ENCODE data around the gene RIF1.
"Not testable (repeated sequence)": the region's sequence is repeated elsewhere in the genome, so short reads cannot be mapped to it uniquely, and the experiment has no call there.

Gene RIF1

GRCh38 chr2:151409601-151410484 is at the start of gene RIF1:
TSS of gene RIF1 (plus strand) at chr2:151409902. CDS start at chr2:151410424, 522 bp downstream.
- DNase-seq = peak; percentile 88

- DNase-seq = no peak
These were observed 47.9 kb upstream of the RIF1 start for GRCh38 chr2:151361674-151362370.

- no peak for DNase-seq
These were observed 46.0 kb upstream of the RIF1 start for GRCh38 chr2:151363709-151364108.

- DNase-seq = no peak
These were observed 42.1 kb upstream of the RIF1 start for GRCh38 chr2:151367571-151367970.

GRCh38 chr2:151374436-151374835 is 35.3 kb upstream of the RIF1 start:
- DNase-seq = peak; percentile 78

- no peak for DNase-seq
These were observed 30.5 kb upstream of the RIF1 start for GRCh38 chr2:151379169-151379568.

GRCh38 chr2:151380580-151381235 is 29.0 kb upstream of the RIF1 start:
- DNase-seq = no peak

- DNase-seq = no peak
These were observed 28.4 kb upstream of the RIF1 start for GRCh38 chr2:151381266-151381665.

- DNase-seq = no peak
These were observed 21.7 kb upstream of the RIF1 start for GRCh38 chr2:151388011-151388410.

- DNase-seq = no peak
These were observed 18.3 kb upstream of the RIF1 start for GRCh38 chr2:151391436-151391835.

- DNase-seq = no peak
These were observed 15.2 kb upstream of the RIF1 start for GRCh38 chr2:151394509-151394908.

GRCh38 chr2:151395509-151396374 is 14.0 kb upstream of the RIF1 start:
- no peak for DNase-seq

- no peak for DNase-seq
These were observed 9.7 kb upstream of the RIF1 start for GRCh38 chr2:151399981-151400380.

GRCh38 chr2:151401149-151401548 is 8.6 kb upstream of the RIF1 start:
- no peak for DNase-seq

GRCh38 chr2:151403914-151404313 is 5.8 kb upstream of the RIF1 start:
- DNase-seq = no peak

- DNase-seq = no peak
These were observed 4.3 kb upstream of the RIF1 start for GRCh38 chr2:151405376-151405775.

GRCh38 chr2:151407281-151407680 is 2.4 kb upstream of the RIF1 start:
- no peak for DNase-seq

GRCh38 chr2:151408788-151409600 is 708 bp upstream of the RIF1 start:
- no peak for DNase-seq

- peak; percentile 58 for DNase-seq
These were observed 758 bp downstream of the RIF1 start for GRCh38 chr2:151410485-151410834.

GRCh38 chr2:151417650-151418049 is 7.9 kb downstream of the RIF1 start:
- DNase-seq = no peak

GRCh38 chr2:151421681-151422080 is 12.0 kb downstream of the RIF1 start:
- not testable (repeated sequence) for DNase-seq

- peak; percentile 48 for DNase-seq
These were observed 13.3 kb downstream of the RIF1 start for GRCh38 chr2:151422917-151423439.

Measured in activated CD4-positive, alpha-beta T cell treated with anti-CD3 and anti-CD28 coated beads, Interleukin-2, amount 50 U/mL, for 16 hours (primary cell).